BLaER1 treated with 17β-estradiol and CSF1 and Interleukin-3, amounts not matched to agents 10 nM and 100 nM (cell line): ENCODE measurements around the gene ERI2.
"Not testable (repeated sequence)": the region's sequence is repeated elsewhere in the genome, so short reads cannot be mapped to it uniquely, and the experiment has no call there.

Experiments
- H3K27ac ChIP-seq, 11 experiments: shearing (Covaris generic); formaldehyde crosslinking; 2 replicates each; pipeline ENCODE4 v1.8.1; 2022
- H3K27me3 ChIP-seq, 11 experiments: shearing (Covaris generic); formaldehyde crosslinking; 2 replicates each; pipeline ENCODE4 v1.8.1; 2022
- H3K36me3 ChIP-seq, 11 experiments: shearing (Covaris generic); formaldehyde crosslinking; 2 replicates each; pipeline ENCODE4 v1.8.1; 2022
- H3K4me1 ChIP-seq, 10 experiments: shearing (Covaris generic); formaldehyde crosslinking; 2 replicates each; pipeline ENCODE4 v1.8.1; 2022
- H3K4me2 ChIP-seq, 11 experiments: shearing (Covaris generic); formaldehyde crosslinking; 2 replicates each; pipeline ENCODE4 v1.8.1; 2022
- H3K4me3 ChIP-seq, 10 experiments: shearing (Covaris generic); formaldehyde crosslinking; 2 replicates each; pipeline ENCODE4 v1.8.1; 2022
- H3K9ac ChIP-seq, 11 experiments: shearing (Covaris generic); formaldehyde crosslinking; 2 replicates each; pipeline ENCODE4 v1.8.1; 2022
- H3K9me3 ChIP-seq, 11 experiments: shearing (Covaris generic); formaldehyde crosslinking; replicated peaks in 1 of 11; 2 replicates each; pipeline ENCODE4 v1.8.1; 2022
- H4K20me1 ChIP-seq, 11 experiments: shearing (Covaris generic); formaldehyde crosslinking; 2 replicates each; pipeline ENCODE4 v1.8.1; 2022
- Cebpa-rat ChIP-seq, 11 experiments: shearing (Covaris generic); IDR thresholded peaks; 2 replicates each; pipeline ENCODE4 v1.8.1; 2022

ERI2 gene

DNA sequence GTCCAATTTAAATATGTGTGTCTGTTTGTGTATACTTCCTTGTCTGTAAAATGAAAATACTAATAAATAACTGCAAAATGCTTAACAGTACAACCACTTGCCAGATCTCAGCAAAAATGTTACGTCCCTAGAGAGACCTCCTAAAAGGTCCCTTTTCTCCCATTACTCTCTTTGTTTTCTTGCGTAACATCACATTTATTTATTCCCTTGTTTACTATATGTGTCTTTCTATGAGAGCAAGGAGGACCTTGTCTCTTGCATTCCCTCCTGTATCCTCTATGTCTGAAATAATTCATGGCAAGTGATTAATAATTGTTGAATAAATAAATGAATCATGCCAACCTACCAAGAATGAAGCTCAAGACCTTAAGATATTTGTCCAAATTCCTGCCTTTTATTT lies 40.5 kb downstream of the ERI2 start:
- no peaks in the 10 kb centered on the region for H3K27me3 ChIP-seq
- no peak for TF ChIP-seq Cebpa-rat (IDR thresholded peaks at IDR 0.05)
- no peak overlapping the region for H3K27ac ChIP-seq

GRCh38 chr16:20764448-20764847 lies 41.8 kb downstream of the ERI2 start:
- not testable (repeated sequence) for H3K9ac ChIP-seq, H4K20me1 ChIP-seq, H3K27ac ChIP-seq, H3K27me3 ChIP-seq, H3K4me3 ChIP-seq, H3K36me3 ChIP-seq
- H3K4me1 ChIP-seq: peaks cover 0 to 11% (median 6%) of the 10 kb centered on the region in 10 experiments; a peak in 10 of 20 replicates
- H3K4me2 ChIP-seq: 0 out of 22 replicates have a peak overlapping the region, but pooled peaks of 1 of the 11 experiments have one; percentile 34
- peaks cover 4 to 29% (median 26%) of the 10 kb centered on the region in 11 experiments; a peak in 20 of 22 replicates for H3K9me3 ChIP-seq

More for the DNA sequence above, 40.5 kb downstream of the ERI2 start:
- Histone ChIP-seq H3K9me3 (peaks cover 4 to 28% (median 26%) of the 10 kb centered on the region in 11 experiments; a peak in 20 of 22 replicates), H3K4me1 (peaks cover 0 to 4% (median 0%) of the 10 kb centered on the region in 10 experiments; a peak in 2 of 20 replicates), H4K20me1 (no peaks in the 10 kb centered on the region), H3K36me3 (no peaks in the 10 kb centered on the region), H3K4me3 (no peak overlapping the region), H3K9ac (no peak overlapping the region), H3K4me2 (no peak overlapping the region)

GRCh38 chr16:20763461-20764232 lies 42.6 kb downstream of the ERI2 start, which contains the start of gene ACSM3:
ACSM3 (plus strand) TSS chr16:20764014; CDS start chr16:20770035, 6,021 bp downstream.
- H3K9ac ChIP-seq: no peak within 1 kb of the TSS
- no peak within 1 kb of the TSS; a peak in 1 of 20 replicates for H3K4me3 ChIP-seq
- no peaks in the 10 kb centered on the region for H3K36me3 ChIP-seq
- H3K4me2 ChIP-seq: peak within 1 kb of the TSS in 4 of 11 experiments; percentile 1 to 34 (median 4); a peak in 5 of 22 replicates
- no peak for TF ChIP-seq Cebpa-rat (IDR thresholded peaks at IDR 0.05)
- peaks cover 4 to 29% (median 26%) of the 10 kb centered on the region in 11 experiments; a peak in 20 of 22 replicates for H3K9me3 ChIP-seq
- H3K4me1 ChIP-seq: peaks cover 0 to 11% (median 6%) of the 10 kb centered on the region in 10 experiments; a peak in 10 of 20 replicates
- H3K27me3 ChIP-seq: no peaks in the 10 kb centered on the region
- no peak within 1 kb of the TSS for H3K27ac ChIP-seq
- H4K20me1 ChIP-seq: no peaks in the 10 kb centered on the region

DNA sequence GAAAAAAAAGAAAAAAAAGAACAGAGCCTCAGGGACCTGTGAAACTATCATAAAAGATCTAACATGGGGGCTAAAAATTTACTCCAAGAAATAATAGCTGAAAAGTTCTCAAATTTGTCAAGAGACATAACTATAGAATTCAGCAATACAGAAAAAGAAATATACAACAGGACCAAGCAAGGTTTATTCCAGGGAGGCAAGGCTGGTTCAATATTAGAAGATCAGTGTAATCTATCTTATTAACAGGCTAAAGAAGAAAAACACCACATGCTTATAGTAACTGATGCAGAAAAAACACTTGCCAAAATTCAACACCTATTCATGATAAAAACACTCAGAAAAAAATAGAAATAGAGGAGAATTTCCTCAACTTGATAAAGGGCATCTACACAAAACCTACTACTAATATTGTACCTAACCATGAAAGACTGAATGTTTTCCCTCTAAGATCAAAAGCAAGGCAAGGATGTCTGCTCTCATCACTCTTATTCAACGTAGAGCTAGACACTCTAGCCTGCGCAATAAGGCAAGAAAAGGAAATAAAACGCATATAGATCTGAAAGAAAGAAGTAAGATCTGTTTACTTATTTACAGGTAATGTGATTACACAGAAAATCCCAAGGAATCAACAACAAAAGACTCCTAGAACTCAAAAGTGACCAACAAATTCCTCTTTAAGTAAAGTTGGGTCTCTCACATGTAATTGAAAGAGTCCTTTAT lies 43.7 kb downstream of the ERI2 start:
- Histone ChIP-seq H3K4me2 (no peak overlapping the region), H3K9ac (no peak overlapping the region), H3K4me3 (no peak overlapping the region), H3K27me3 (no peaks in the 10 kb centered on the region), H3K9me3 (peaks cover 4 to 29% (median 26%) of the 10 kb centered on the region in 11 experiments; a peak in 20 of 22 replicates), H3K4me1 (peaks cover 0 to 11% (median 6%) of the 10 kb centered on the region in 10 experiments; a peak in 10 of 20 replicates), H3K27ac (no peak overlapping the region), H3K36me3 (no peaks in the 10 kb centered on the region), H4K20me1 (no peaks in the 10 kb centered on the region)
- TF ChIP-seq Cebpa-rat (IDR thresholded peaks at IDR 0.05): no peak

GRCh38 chr16:20761175-20761574 lies 45.1 kb downstream of the ERI2 start:
- no peaks in the 10 kb centered on the region for H4K20me1 ChIP-seq
- H3K9me3 ChIP-seq: peaks cover 4 to 29% (median 26%) of the 10 kb centered on the region in 11 experiments; a peak in 20 of 22 replicates
- no peaks in the 10 kb centered on the region for H3K27me3 ChIP-seq
- H3K9ac ChIP-seq: no peak overlapping the region
- no peak overlapping the region for H3K27ac ChIP-seq
- TF ChIP-seq Cebpa-rat (IDR thresholded peaks at IDR 0.05): no peak
- H3K4me1 ChIP-seq: peaks cover 0 to 11% (median 6%) of the 10 kb centered on the region in 10 experiments; a peak in 10 of 20 replicates
- H3K4me3 ChIP-seq: no peak overlapping the region
- no peaks in the 10 kb centered on the region for H3K36me3 ChIP-seq
- no peak overlapping the region for H3K4me2 ChIP-seq

- Histone ChIP-seq H3K4me2 (peak overlapping the region in 8 of 11 experiments; percentile 3 to 42 (median 35); a peak in 11 of 22 replicates), H3K4me1 (peaks cover 0 to 11% (median 6%) of the 10 kb centered on the region in 10 experiments; a peak in 10 of 20 replicates), H3K4me3 (no peak overlapping the region), H3K36me3 (no peaks in the 10 kb centered on the region), H3K27me3 (no peaks in the 10 kb centered on the region), H3K27ac (0 out of 22 replicates have a peak overlapping the region, but pooled peaks of 1 of the 11 experiments have one; percentile 1), H3K9ac (no peak overlapping the region), H3K9me3 (peaks cover 4 to 29% (median 26%) of the 10 kb centered on the region in 11 experiments; a peak in 20 of 22 replicates), H4K20me1 (no peaks in the 10 kb centered on the region)
- no peak for TF ChIP-seq Cebpa-rat (IDR thresholded peaks at IDR 0.05)
Observed at GRCh38 chr16:20760346-20760745, 45.9 kb downstream of the ERI2 start.

DNA sequence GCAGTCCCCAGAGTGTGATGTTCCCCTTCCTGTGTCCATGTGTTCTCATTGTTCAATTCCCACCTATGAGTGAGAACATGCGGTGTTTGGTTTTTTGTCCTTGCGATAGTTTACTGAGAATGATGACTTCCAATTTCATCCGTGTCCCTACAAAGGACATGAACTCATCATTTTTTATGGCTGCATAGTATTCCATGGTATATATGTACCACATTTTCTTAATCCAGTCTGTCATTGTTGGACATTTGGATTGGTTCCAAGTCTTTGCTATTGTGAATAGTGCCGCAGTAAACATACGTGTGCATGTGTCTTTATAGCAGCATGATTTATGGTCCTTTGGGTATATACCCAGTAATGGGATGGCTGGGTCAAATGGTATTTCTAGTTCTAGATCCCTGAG lies 50.5 kb downstream of the ERI2 start:
- not testable (repeated sequence) for H3K4me2 ChIP-seq, H3K27me3 ChIP-seq, H3K27ac ChIP-seq, H3K9ac ChIP-seq, H3K36me3 ChIP-seq, H3K4me1 ChIP-seq, H3K9me3 ChIP-seq, H3K4me3 ChIP-seq, H4K20me1 ChIP-seq

GRCh38 chr16:20755238-20755637 lies 51.0 kb downstream of the ERI2 start:
- H3K9ac ChIP-seq: no peak overlapping the region
- H3K27me3 ChIP-seq: no peaks in the 10 kb centered on the region
- peaks cover 0 to 4% (median 2%) of the 10 kb centered on the region in 10 experiments; a peak in 10 of 20 replicates for H3K4me1 ChIP-seq
- H3K9me3 ChIP-seq: no peaks in the 10 kb centered on the region
- H3K4me2 ChIP-seq: no peak overlapping the region
- H4K20me1 ChIP-seq: no peaks in the 10 kb centered on the region
- no peak overlapping the region for H3K4me3 ChIP-seq
- TF ChIP-seq Cebpa-rat (IDR thresholded peaks at IDR 0.05): no peak
- no peaks in the 10 kb centered on the region for H3K36me3 ChIP-seq
- H3K27ac ChIP-seq: no peak overlapping the region

GRCh38 chr16:20753727-20754126 lies 52.5 kb downstream of the ERI2 start:
- no peak for TF ChIP-seq Cebpa-rat (IDR thresholded peaks at IDR 0.05)
- Histone ChIP-seq H3K4me2 (no peak overlapping the region), H3K9me3 (peaks cover 0 to 9% (median 2%) of the 10 kb centered on the region in 11 experiments; a peak in 11 of 22 replicates), H3K27ac (no peak overlapping the region), H3K4me3 (no peak overlapping the region), H4K20me1 (no peaks in the 10 kb centered on the region), H3K27me3 (no peaks in the 10 kb centered on the region), H3K9ac (no peak overlapping the region), H3K4me1 (no peaks in the 10 kb centered on the region), H3K36me3 (no peaks in the 10 kb centered on the region)
